Ishikawa (cell line): ENCODE measurements around the gene DVL2.

Experiments
- CEBPB ChIP-seq: IDR thresholded peaks from 2 replicates; pipeline ENCODE4 v1.6.1; 2012
- REST ChIP-seq: IDR thresholded peaks from 2 replicates; pipeline ENCODE4 v1.6.1; 2012; ENCODE audit warnings: low read depth, mild to moderate bottlenecking
- TAF1 ChIP-seq: IDR thresholded peaks from 2 replicates; pipeline ENCODE4 v1.6.1; 2012; ENCODE audit warnings: low read depth, mild to moderate bottlenecking
- TCF12 ChIP-seq: IDR thresholded peaks from 2 replicates; pipeline ENCODE4 v1.6.1; 2012; ENCODE audit warnings: low read depth
- USF1 ChIP-seq: IDR thresholded peaks from 2 replicates; pipeline ENCODE4 v1.6.1; 2012

- TF ChIP-seq CEBPB: no peak
- TF ChIP-seq REST: no peak
- no peak for TF ChIP-seq USF1
- no peak for TF ChIP-seq TCF12
- no peak for TF ChIP-seq TAF1
These were observed 12.0 kb downstream of the DVL2 start for GRCh38 chr17:7222093-7222971.
